HepG2 (cell line): ENCODE measurements around the gene KDM3A. TPM values are rescaled to one million over a fixed set of nuclear protein-coding genes. Genes with fewer than 3 reads are reported as not detected.

Experiments used
- EHMT2 ChIP-seq: fragments of 200-600 bp; sonication (generic); IDR thresholded peaks from 2 replicates; pipeline ENCODE4 v1.7.0; 2017; ENCODE audit warnings: antibody characterized with exemption, low read depth, low read length, borderline replicate concordance
- FLYWCH1 ChIP-seq: sonication (generic); formaldehyde crosslinking; IDR thresholded peaks from 2 replicates; pipeline ENCODE4 v1.8.1; 2023; ENCODE audit warnings: mild to moderate bottlenecking, missing genetic modification reagents
- HDAC2 ChIP-seq: sonication (generic); formaldehyde crosslinking; IDR thresholded peaks from 2 replicates; pipeline ENCODE4 v1.4.0; 2020; ENCODE audit warnings: missing genetic modification reagents
- IRF1 ChIP-seq: sonication (generic); formaldehyde crosslinking; IDR thresholded peaks from 2 replicates; pipeline ENCODE4 v1.4.0; 2020; ENCODE audit warnings: low read depth, mild to moderate bottlenecking, missing genetic modification reagents
- KAT7 ChIP-seq: IDR thresholded peaks from 2 replicates; pipeline ENCODE4 v1.6.1; 2018; ENCODE audit warnings: borderline replicate concordance, missing compliant biosample characterization
- KDM2A ChIP-seq: sonication (generic); formaldehyde crosslinking; IDR thresholded peaks from 2 replicates; pipeline ENCODE4 v1.4.0; 2020; ENCODE audit warnings: low read depth, missing genetic modification reagents, borderline replicate concordance
- KLF11 ChIP-seq: IDR thresholded peaks from 2 replicates; pipeline ENCODE4 v1.6.1; 2016; ENCODE audit warnings: missing compliant biosample characterization
- MYPOP ChIP-seq: sonication (generic); formaldehyde crosslinking; IDR thresholded peaks from 2 replicates; pipeline ENCODE4 v1.8.1; 2023; ENCODE audit warnings: mild to moderate bottlenecking, moderate library complexity, missing genetic modification reagents
- NRL ChIP-seq: sonication (generic); formaldehyde crosslinking; IDR thresholded peaks from 2 replicates; pipeline ENCODE4 v1.5.0; 2020; ENCODE audit warnings: missing genetic modification reagents, mild to moderate bottlenecking, moderate library complexity, borderline replicate concordance
- PHF8 ChIP-seq: sonication (generic); formaldehyde crosslinking; IDR thresholded peaks from 2 replicates; pipeline ENCODE4 v1.5.0; 2020; ENCODE audit warnings: missing genetic modification reagents
- RBFOX2 ChIP-seq: fragments of 200-400 bp; formaldehyde crosslinking; IDR thresholded peaks from 2 replicates; pipeline ENCODE4 v1.6.1; 2017; ENCODE audit warnings: low read depth, mild to moderate bottlenecking, low read length
- RXRA ChIP-seq: sonication (generic); formaldehyde crosslinking; IDR thresholded peaks from 2 replicates; pipeline ENCODE4 v1.5.1; 2020; ENCODE audit warnings: missing genetic modification reagents
- TAF1 ChIP-seq: sonication (generic); formaldehyde crosslinking; IDR thresholded peaks from 2 replicates; pipeline ENCODE4 v1.4.0; 2020; ENCODE audit warnings: missing genetic modification reagents
- ZNF121 ChIP-seq: sonication (generic); formaldehyde crosslinking; IDR thresholded peaks from 2 replicates; pipeline ENCODE4 v1.5.0; 2020; ENCODE audit warnings: mild to moderate bottlenecking, missing genetic modification reagents
- ZNF256 ChIP-seq: sonication (generic); formaldehyde crosslinking; conservative IDR thresholded peaks from 2 replicates; pipeline ENCODE4 v1.4.0; 2020; ENCODE audit warnings: missing genetic modification reagents
- ZNF407 ChIP-seq: sonication (generic); formaldehyde crosslinking; IDR thresholded peaks from one replicate; pipeline ENCODE4 v1.5.1; 2020; ENCODE audit warnings: mild to moderate bottlenecking, missing genetic modification reagents; ENCODE audit errors: not compliant biosample characterization
- ZNF816 ChIP-seq: sonication (generic); formaldehyde crosslinking; IDR thresholded peaks from 2 replicates; pipeline ENCODE4 v1.8.0; 2022; ENCODE audit warnings: missing genetic modification reagents, mild to moderate bottlenecking, borderline replicate concordance
- ZNF883 ChIP-seq: sonication (generic); formaldehyde crosslinking; IDR thresholded peaks from 2 replicates; pipeline ENCODE4 v1.5.1; 2020; ENCODE audit warnings: mild to moderate bottlenecking, missing genetic modification reagents; ENCODE audit errors: not compliant biosample characterization
- ZSCAN9 ChIP-seq: IDR thresholded peaks from 2 replicates; pipeline ENCODE4 v1.6.1; 2016; ENCODE audit warnings: borderline replicate concordance
- polyA plus RNA-seq, 8 experiments: library from polyadenylated mRNA; depleted of rRNA in 3 of 8; stranded (reverse) in 7 of 8; unstranded in 1 of 8; fragments of >200 nt; fragmentation: Illumina TruSeq in 4 of 8; extraction: Trizol in 4 of 8; gene quantifications; 2 replicates each; pipeline versions ENCODE4 v1.2.1 to v1.2.3, GENCODE V29; 2011 to 2016; ENCODE audit warnings: low read depth in 4 of 8, missing spikeins in 1 of 8, mixed read lengths in 1 of 8; ENCODE audit not compliant: insufficient read depth in 1 of 8
- total RNA-seq, 5 experiments: library from RNA; depleted of rRNA; stranded (reverse); fragments of >200 nt; fragmentation: Illumina TruSeq; extraction: Trizol; gene quantifications; 2 replicates each; pipeline ENCODE4 v1.2.3, GENCODE V29; 2016; ENCODE audit warnings: low read depth in 1 of 5

KDM3A gene
- total and polyA plus RNA-seq, 2 of the 13 experiments (the other 11 are each of a cell fraction or from before 2014, with no cell fraction given) = 21.0 to 70.2 TPM

GRCh38 chr2:86441882-86442641, 891 bp downstream of the KDM3A start (continued):
- TF ChIP-seq ZNF256 (CRISPR knock-in tag) (no peak), KDM2A (peak; percentile 42; the same call in 1 of the 2 replicates), PHF8 (CRISPR knock-in tag) (peak; percentile 34; the same call in 1 of the 2 replicates), RBFOX2 (no peak), RXRA (CRISPR knock-in tag) (0 out of 2 replicates have a peak, but pooled peaks have one; percentile 59), TAF1 (CRISPR knock-in tag) (peak; percentile 41; the same call in 1 of the 2 replicates), HDAC2 (CRISPR knock-in tag) (peak; percentile 16; the same call in 1 of the 2 replicates), NRL (peak; percentile 72; the same call in 1 of the 2 replicates), ZNF816 (CRISPR knock-in tag) (0 out of 2 replicates have a peak, but pooled peaks have one; percentile 35), MYPOP (CRISPR knock-in tag) (no peak), ZNF121 (CRISPR knock-in tag) (peak; percentile 54), ZSCAN9 (peak; percentile 77), ZNF407 (CRISPR knock-in tag) (peak; percentile 44), KAT7 (CRISPR knock-in tag) (0 out of 2 replicates have a peak, but pooled peaks have one; percentile 17), KLF11 (CRISPR knock-in tag) (0 out of 2 replicates have a peak, but pooled peaks have one; percentile 40), FLYWCH1 (CRISPR knock-in tag) (peak; percentile 60; the same call in 1 of the 2 replicates), ZNF883 (CRISPR knock-in tag) (peak; percentile 63), IRF1 (no peak), EHMT2 (no peak)
